GM12874 (cell line): ENCODE data around the gene WDR64.

Experiments
- TF ChIP-seq, protein P1 (sequence below): IDR thresholded peaks from 2 replicates; pipeline ENCODE4 v1.5.1; 2011; ENCODE audit warnings: low read depth, mild to moderate bottlenecking, control low read depth, low read length, moderate library complexity; ENCODE audit not compliant: insufficient read depth

Gene WDR64

DNA sequence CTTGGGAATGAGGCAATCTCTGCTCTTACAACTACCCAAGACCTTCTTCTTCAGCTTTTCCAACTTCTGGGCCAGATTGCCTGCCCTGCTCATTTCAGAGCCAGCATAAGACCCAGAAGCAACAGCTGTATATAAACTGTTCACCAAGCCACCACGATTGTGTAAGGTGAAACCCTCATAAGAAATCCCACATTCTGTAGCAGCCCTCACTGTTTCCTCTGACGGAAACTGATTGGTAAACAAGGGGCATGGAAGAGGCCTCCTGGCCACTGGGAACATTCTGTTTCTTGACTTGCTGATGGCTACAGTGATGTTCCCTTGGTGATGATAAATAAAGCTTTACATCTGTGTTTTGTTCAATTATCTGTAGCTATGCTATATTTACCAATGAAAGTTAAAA is 156.2 kb downstream of the WDR64 start:
- TF ChIP-seq, protein P1, sequence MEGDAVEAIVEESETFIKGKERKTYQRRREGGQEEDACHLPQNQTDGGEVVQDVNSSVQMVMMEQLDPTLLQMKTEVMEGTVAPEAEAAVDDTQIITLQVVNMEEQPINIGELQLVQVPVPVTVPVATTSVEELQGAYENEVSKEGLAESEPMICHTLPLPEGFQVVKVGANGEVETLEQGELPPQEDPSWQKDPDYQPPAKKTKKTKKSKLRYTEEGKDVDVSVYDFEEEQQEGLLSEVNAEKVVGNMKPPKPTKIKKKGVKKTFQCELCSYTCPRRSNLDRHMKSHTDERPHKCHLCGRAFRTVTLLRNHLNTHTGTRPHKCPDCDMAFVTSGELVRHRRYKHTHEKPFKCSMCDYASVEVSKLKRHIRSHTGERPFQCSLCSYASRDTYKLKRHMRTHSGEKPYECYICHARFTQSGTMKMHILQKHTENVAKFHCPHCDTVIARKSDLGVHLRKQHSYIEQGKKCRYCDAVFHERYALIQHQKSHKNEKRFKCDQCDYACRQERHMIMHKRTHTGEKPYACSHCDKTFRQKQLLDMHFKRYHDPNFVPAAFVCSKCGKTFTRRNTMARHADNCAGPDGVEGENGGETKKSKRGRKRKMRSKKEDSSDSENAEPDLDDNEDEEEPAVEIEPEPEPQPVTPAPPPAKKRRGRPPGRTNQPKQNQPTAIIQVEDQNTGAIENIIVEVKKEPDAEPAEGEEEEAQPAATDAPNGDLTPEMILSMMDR = no peak

DNA sequence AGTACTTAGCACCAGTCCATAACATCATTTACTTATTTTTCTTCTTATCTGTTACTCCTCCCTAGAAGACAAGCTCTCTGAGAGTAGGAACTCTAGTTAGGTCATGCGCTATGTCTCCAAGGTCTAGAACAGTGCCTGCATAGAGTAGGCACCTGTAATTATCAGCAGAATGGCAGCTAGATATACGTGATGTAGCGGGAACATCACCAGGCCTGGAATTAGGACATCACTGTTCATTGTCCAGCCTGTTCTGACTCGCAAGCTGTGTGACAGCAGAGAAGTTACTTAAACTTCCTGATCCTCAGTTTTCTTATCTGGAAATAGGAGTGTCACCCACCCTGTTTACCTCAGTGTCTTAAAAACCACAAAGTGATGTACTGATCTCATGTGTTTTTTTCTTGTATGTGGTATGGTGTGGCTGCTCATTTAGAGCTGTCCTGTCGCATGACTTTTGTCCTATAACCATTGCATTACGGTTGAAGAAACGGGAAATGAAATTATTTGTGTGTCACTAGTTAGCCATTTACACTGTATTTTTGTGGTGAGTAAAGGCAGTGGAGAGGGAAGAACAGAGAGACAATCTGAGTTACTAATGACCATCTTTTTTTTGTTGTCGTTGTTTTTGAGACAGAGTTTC is 158.8 kb downstream of the WDR64 start:
- TF ChIP-seq, protein P1 = no peak

DNA sequence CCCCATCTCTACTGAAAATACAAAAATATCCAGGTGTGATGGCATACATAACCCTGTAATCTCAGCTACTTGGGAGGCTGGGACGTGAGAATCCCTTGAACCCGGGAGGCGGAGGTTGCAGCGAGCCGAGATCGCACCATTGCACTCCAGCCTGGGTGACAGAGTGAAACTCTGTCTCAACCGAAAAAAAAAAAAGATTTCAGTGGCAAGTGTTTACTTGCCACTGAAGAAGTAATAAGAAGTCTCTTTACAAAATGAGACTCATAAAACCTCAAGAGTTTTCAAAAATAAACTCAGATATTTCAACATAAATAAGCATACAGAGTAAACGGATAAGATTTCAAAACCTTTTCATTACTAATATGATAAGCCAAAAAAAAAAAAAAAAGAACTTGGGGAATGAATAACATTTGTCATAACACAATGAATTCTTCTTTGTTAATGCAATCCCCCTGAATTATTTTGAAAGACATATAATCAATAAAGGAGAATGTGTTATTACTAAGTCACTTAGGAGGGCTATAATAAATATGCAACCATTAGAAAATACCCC is 161.8 kb downstream of the WDR64 start:
- TF ChIP-seq, protein P1 = no peak

DNA sequence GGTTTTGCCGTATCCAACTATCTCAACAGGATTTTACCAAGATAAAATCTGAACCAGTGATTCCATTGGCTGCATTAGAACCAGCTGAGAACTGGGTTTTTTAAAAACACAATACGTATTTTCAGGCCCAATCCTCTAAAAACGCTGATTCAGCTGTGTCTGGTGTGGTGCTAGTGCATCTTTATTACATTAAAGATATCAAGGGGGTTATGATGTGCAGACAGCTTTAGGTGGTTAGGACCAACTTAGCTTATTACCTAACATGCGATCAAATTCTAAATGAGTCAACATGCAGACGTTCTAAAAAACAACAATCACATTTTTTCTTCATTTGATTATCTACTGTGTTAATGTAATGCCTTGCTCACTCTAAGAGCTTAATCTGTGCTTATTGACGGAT is 163.9 kb downstream of the WDR64 start:
- TF ChIP-seq, protein P1 = no peak

DNA sequence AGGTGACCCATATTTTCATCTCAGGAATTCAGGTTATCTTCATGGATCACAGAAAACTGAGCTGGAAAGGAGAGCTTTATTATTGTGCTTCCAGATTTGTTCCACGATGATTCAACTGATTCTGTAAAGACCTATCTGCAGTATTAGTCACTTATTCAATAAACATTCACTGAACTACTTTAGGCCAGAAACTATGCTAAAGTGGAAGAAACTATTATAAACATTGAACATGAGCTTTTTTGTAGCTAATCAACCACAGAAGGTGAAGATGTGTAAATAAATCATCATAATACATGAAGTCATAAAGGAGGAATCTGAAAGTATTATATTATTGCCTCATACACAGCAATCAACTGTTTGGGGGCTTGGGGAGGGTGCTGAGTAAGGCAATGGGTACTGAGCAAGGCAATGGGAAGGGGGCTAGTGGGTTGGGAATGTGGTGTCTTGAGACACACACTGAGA is 165.3 kb downstream of the WDR64 start:
- TF ChIP-seq, protein P1 = no peak

DNA sequence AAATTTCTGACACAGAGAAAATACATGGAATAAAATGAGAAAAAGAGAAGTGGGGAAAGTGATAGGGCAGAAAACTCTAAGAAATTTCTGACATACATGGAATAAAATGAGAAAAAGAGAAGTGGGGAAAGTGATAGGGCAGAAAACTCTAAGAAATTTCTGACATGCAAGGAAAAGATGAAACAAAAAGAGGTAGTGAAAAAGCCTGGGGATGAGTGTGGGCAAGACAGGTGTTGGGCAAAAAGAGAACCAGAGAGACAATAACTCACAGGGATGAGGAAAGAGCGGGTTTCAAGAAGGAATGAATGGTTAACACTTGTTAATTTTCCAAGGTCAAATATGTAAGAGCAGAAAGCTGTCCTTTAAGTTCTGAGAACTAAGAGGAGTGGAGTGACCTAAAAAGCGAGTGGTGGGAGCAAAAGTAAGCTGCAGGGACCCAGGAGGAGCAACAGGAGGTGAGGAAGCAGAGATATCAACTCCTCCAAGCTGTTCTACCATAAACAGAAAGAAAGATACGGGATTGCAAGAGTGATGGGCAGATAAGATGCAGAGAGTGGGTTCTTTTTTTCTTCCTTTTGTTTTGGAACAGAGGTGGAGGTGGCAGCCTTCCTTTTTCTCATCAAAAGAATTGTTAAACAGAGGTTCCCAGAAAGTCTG is 166.0 kb downstream of the WDR64 start:
- TF ChIP-seq, protein P1 = no peak

DNA sequence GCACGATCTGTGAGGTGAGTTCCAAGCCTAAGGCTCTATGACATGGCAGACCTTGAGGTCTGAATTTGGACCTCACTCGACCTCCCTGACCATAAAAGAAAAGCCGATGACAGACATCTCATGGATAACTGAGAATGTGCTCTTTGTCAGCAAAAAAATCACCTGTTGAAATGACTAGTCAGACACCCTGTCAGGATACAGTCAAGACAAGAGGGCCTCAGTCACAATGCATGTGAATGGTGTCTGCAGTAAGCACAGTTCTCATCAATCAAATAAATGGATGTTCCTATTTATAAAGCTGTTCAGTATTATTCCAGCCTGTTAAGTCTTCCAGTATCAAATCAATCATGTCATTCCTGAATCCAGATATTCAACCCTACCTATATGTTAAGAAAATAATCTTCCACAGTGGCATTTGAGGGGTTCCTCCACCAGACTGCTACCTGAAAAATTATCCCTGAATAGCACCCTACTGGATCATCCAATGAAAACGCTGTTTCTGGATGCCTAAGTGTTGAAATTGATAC is 167.3 kb downstream of the WDR64 start:
- TF ChIP-seq, protein P1 = no peak
